Fibroblast of the aortic adventitia (primary cell): ENCODE data around the gene GRB10. TPM values are rescaled to one million over a fixed set of nuclear protein-coding genes. Genes with fewer than 3 reads are reported as not detected.

ENCODE experiments used
- DNase-seq: peaks from one replicate; pipeline ENCODE4 v3.0.0-alpha.2; 2010; ENCODE audit warnings: low read depth
- H3K4me3 ChIP-seq: 2 replicates; pipeline ENCODE4 v1.5.1; 2011; ENCODE audit warnings: low read depth, mild to moderate bottlenecking, control low read depth, low read length, moderate library complexity
- CTCF ChIP-seq: IDR thresholded peaks from 2 replicates; pipeline ENCODE4 v1.5.1; 2011; ENCODE audit warnings: mild to moderate bottlenecking, low read length, control low read depth, inconsistent platforms; ENCODE audit not compliant: insufficient read depth
- total RNA-seq: library from RNA; depleted of rRNA; stranded (reverse); fragments of >200 nt; gene quantifications from 2 replicates; pipeline ENCODE4 v1.2.3, GENCODE V29; 2012; ENCODE audit warnings: low replicate concordance

Gene GRB10
- total RNA-seq, 1 donor: 39.1 TPM

GRCh38 chr7:50781381-50782293 lies 1.1 kb downstream of the GRB10 start:
- no peak for TF ChIP-seq CTCF
- H3K4me3 ChIP-seq: peak overlapping the region; percentile 37
- no peak for DNase-seq

- H3K4me3 ChIP-seq: no peak overlapping the region
- TF ChIP-seq CTCF: no peak
- DNase-seq: no peak
These were observed 2.3 kb downstream of the GRB10 start for GRCh38 chr7:50780436-50780835.

GRCh38 chr7:50779427-50779826 lies 3.3 kb downstream of the GRB10 start:
- no peak overlapping the region for H3K4me3 ChIP-seq
- TF ChIP-seq CTCF: no peak
- no peak for DNase-seq

- no peak for DNase-seq
- TF ChIP-seq CTCF: no peak
These were observed 4.5 kb downstream of the GRB10 start for GRCh38 chr7:50778189-50778588.

GRCh38 chr7:50775836-50776235 lies 6.9 kb downstream of the GRB10 start:
- DNase-seq: peak; percentile 42
- H3K4me3 ChIP-seq: no peak overlapping the region
- no peak for TF ChIP-seq CTCF

More at GRCh38 chr7:50778189-50778588, 4.5 kb downstream of the GRB10 start:
- H3K4me3 ChIP-seq: no peak overlapping the region

- TF ChIP-seq CTCF: no peak
- no peak for DNase-seq
- no peak overlapping the region for H3K4me3 ChIP-seq
These were observed 7.5 kb downstream of the GRB10 start for GRCh38 chr7:50775231-50775630.
